K562 (cell line): ENCODE measurements around the gene SLC4A2. TPM values are rescaled to one million over a fixed set of nuclear protein-coding genes. Genes with fewer than 3 reads are reported as not detected.

Experiments used
- BCOR ChIP-seq: fragments of 450-650 bp; IDR thresholded peaks from 2 replicates; pipeline ENCODE4 v1.6.1; 2016
- CHD4 ChIP-seq: fragments of 200-600 bp; sonication (generic); IDR thresholded peaks from 3 replicates; pipeline ENCODE4 v1.6.1; 2012; ENCODE audit warnings: low read depth, mild to moderate bottlenecking, mixed read lengths, low read length, inconsistent platforms; ENCODE audit not compliant: insufficient read depth, insufficient replicate concordance, poor library complexity, severe bottlenecking
- CREB3L1 ChIP-seq: fragments of 450-650 bp; IDR thresholded peaks from 2 replicates; pipeline ENCODE4 v1.6.1; 2014; ENCODE audit warnings: low read depth, mild to moderate bottlenecking, moderate library complexity, borderline replicate concordance
- FOXM1 ChIP-seq, 2 experiments: fragments of 450-650 bp in 1 of 2; sonication (generic) in 1 of 2; formaldehyde crosslinking in 1 of 2; IDR thresholded peaks; 2 replicates each; pipeline versions ENCODE4 v1.6.1 to v1.9.0; 2017 to 2022; ENCODE audit warnings: low read depth in 2 of 2, mild to moderate bottlenecking in 2 of 2, missing genetic modification reagents in 1 of 2, moderate library complexity in 1 of 2
- HDGF ChIP-seq: fragments of 450-650 bp; IDR thresholded peaks from 2 replicates; pipeline ENCODE4 v1.6.1; 2016
- PHB2 ChIP-seq: fragments of 450-650 bp; IDR thresholded peaks from 2 replicates; pipeline ENCODE4 v1.6.1; 2017; ENCODE audit warnings: low read depth
- RBM14 ChIP-seq: fragments of 200-400 bp; formaldehyde crosslinking; IDR thresholded peaks from 2 replicates; pipeline ENCODE4 v1.6.1; 2018; ENCODE audit warnings: low read depth, mild to moderate bottlenecking, low read length, moderate library complexity, borderline replicate concordance; ENCODE audit not compliant: insufficient read depth
- SIX5 ChIP-seq, 2 experiments: IDR thresholded peaks; 2 replicates each; pipeline ENCODE4 v1.6.1; 2011; ENCODE audit warnings: low read length in 2 of 2, borderline replicate concordance in 1 of 2, low read depth in 1 of 2, mild to moderate bottlenecking in 1 of 2, moderate library complexity in 1 of 2; ENCODE audit not compliant: insufficient read depth in 1 of 2
- TEAD1 ChIP-seq, 2 experiments: fragments of 450-650 bp in 1 of 2; sonication (generic) in 1 of 2; formaldehyde crosslinking; IDR thresholded peaks; 2 replicates each; pipeline versions ENCODE4 v1.4.0 to v1.8.0; 2020 to 2022; ENCODE audit warnings: mild to moderate bottlenecking in 2 of 2, missing genetic modification reagents in 1 of 2
- THAP12 ChIP-seq: fragments of 250-450 bp; sonication (Bioruptor Pico); IDR thresholded peaks from 2 replicates; pipeline ENCODE4 v1.9.0; 2021; ENCODE audit warnings: mild to moderate bottlenecking, inconsistent platforms
- TSC22D4 ChIP-seq: fragments of 450-650 bp; IDR thresholded peaks from 2 replicates; pipeline ENCODE4 v1.6.1; 2016; ENCODE audit warnings: missing genetic modification characterization, missing biosample characterization, control low read depth
- U2AF1 ChIP-seq: fragments of 200-400 bp; formaldehyde crosslinking; optimal IDR thresholded peaks from 2 replicates; pipeline ENCODE3; 2017; ENCODE audit warnings: mild to moderate bottlenecking, low read depth, low read length, moderate library complexity
- ZBTB26 ChIP-seq: fragments of 450-650 bp; formaldehyde crosslinking; IDR thresholded peaks from 2 replicates; pipeline ENCODE4 v1.4.0; 2022; ENCODE audit warnings: missing genetic modification characterization
- ZNF12 ChIP-seq: sonication (generic); formaldehyde crosslinking; IDR thresholded peaks from 2 replicates; pipeline ENCODE4 v1.4.0; 2020; ENCODE audit warnings: mild to moderate bottlenecking, missing genetic modification reagents
- ZNF398 ChIP-seq: fragments of 250-450 bp; sonication (Bioruptor Pico); IDR thresholded peaks from 2 replicates; pipeline ENCODE4 v1.8.0; 2021; ENCODE audit warnings: moderate library complexity, mild to moderate bottlenecking, inconsistent platforms
- ZNF436 ChIP-seq: fragments of 250-450, 450-650 bp; sonication (Bioruptor Pico); formaldehyde crosslinking; IDR thresholded peaks from 2 replicates; pipeline ENCODE4 v1.7.0; 2020; ENCODE audit warnings: mild to moderate bottlenecking
- polyA plus RNA-seq, 8 experiments: library from polyadenylated mRNA; depleted of rRNA in 4 of 8; stranded (reverse) in 5 of 8; unstranded in 3 of 8; fragments of >200 nt; fragmentation: Nextera tagmentation in 2 of 8; fragmentation: Illumina TruSeq in 1 of 8; extraction: Ambion mirVana in 2 of 8; extraction: Trizol in 1 of 8; gene quantifications; 2 replicates each; pipeline versions ENCODE4 v1.2.1 to v1.2.3, GENCODE V29; 2011 to 2014; ENCODE audit warnings: inconsistent platforms in 1 of 8, missing spikeins in 1 of 8
- total RNA-seq, 7 experiments: library from RNA; depleted of rRNA in 6 of 7; stranded (reverse); fragments of >200 nt in 6 of 7; fragmentation: Illumina TruSeq in 2 of 7; extraction: Trizol in 2 of 7; gene quantifications; 2 replicates each; pipeline versions ENCODE4 v1.2.1 to v1.2.3, GENCODE V29; 2011 to 2021; ENCODE audit warnings: low replicate concordance in 1 of 7

SLC4A2 gene
- total and polyA plus RNA-seq, 9 of the 15 experiments (the other 6 are each of a cell fraction or from before 2014, with no cell fraction given): 11.4 to 375 (median 130) TPM

- no peak for TF ChIP-seq ZNF436 (CRISPR knock-in tag)
- TF ChIP-seq ZNF12: 0 out of 2 replicates have a peak, but pooled peaks have one; percentile 18
- TF ChIP-seq TSC22D4 (tag): no peak
- TF ChIP-seq HDGF: peak; percentile 22; the same call in 1 of the 2 replicates
- no peak for TF ChIP-seq ZNF398
- peak; percentile 31 for TF ChIP-seq CHD4
- no peak for TF ChIP-seq SIX5 (IDR thresholded peaks at IDR 0.05; ENCODE audit: borderline replicate concordance in 1 of 2, insufficient read depth in 1 of 2, low read depth in 1 of 2, low read length in 2 of 2)
- TF ChIP-seq ZBTB26 (CRISPR knock-in tag): 0 out of 2 replicates have a peak, but pooled peaks have one; percentile 35
- TF ChIP-seq THAP12 (CRISPR knock-in tag): peak; percentile 75; the same call in 1 of the 2 replicates
- TF ChIP-seq PHB2: 0 out of 2 replicates have a peak, but pooled peaks have one; percentile 28
- TF ChIP-seq BCOR: 0 out of 2 replicates have a peak, but pooled peaks have one; percentile 11
- peak; percentile 39 for TF ChIP-seq U2AF1
- no peak for TF ChIP-seq FOXM1 (IDR thresholded peaks at IDR 0.05; ENCODE audit: low read depth)
- peak; percentile 49; the same call in 1 of the 2 replicates for TF ChIP-seq FOXM1 (CRISPR knock-in tag; IDR thresholded peaks at IDR 0.05; ENCODE audit: low read depth)
- TF ChIP-seq RBM14: 0 out of 2 replicates have a peak, but pooled peaks have one; percentile 19
- 0 out of 4 replicates have a peak, but pooled peaks have one; percentile 13 to 41 for TF ChIP-seq TEAD1 (CRISPR knock-in tag; IDR thresholded peaks at IDR 0.05)
- peak; percentile 64; the same call in 1 of the 2 replicates for TF ChIP-seq CREB3L1
These were observed 22.0 kb downstream of the SLC4A2 start (continued) for GRCh38 chr7:151081170-151082101.
